ENCODE results near the gene CNTNAP3B.
"Not testable (repeated sequence)": the region's sequence is repeated elsewhere in the genome, so short reads cannot be mapped to it uniquely, and the experiment has no call there.

Gene CNTNAP3B

DNA sequence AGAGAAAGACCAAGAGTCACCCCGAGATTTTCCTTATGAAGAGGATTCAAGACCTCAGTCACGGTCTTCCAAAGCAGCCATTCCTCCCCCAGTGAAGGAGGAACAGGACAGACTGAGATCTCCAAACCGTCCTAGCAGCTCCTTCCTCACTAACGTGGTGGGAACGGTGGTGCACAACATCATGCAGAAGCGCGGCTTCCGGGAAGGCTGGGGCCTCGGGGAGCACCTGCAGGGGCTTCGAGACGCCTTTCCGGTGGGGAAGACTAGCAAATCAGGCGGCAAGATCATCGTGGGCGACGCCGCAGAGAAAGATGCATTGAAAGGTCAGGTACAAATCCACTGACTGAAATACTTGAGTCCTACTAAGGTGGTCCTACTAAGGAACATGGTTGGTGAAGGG is 154.3 kb downstream of the CNTNAP3B start:
- DNase-seq, result not testable (repeated sequence)

DNA sequence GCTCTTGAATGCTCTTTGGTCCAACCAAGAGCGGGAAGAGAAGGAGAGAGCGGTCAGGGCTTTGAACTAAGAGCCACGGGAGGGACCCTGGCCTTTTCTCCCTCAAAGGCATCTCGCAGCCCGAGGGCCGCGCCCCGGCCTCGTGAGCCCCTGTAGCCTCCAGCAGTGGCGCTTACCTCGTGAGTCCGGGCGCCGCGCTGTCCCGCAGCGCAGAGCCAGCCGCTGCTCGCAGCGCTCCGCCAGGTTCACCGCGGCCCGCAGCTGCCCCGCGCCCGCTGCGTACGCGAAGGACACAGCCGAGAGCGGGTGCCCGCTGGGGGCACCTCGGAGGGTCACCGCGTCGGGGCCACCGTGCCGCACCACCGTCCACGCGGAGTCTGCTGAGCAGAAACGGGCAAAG is 176.2 kb downstream of the CNTNAP3B start:
- not testable (repeated sequence) for DNase-seq

DNA sequence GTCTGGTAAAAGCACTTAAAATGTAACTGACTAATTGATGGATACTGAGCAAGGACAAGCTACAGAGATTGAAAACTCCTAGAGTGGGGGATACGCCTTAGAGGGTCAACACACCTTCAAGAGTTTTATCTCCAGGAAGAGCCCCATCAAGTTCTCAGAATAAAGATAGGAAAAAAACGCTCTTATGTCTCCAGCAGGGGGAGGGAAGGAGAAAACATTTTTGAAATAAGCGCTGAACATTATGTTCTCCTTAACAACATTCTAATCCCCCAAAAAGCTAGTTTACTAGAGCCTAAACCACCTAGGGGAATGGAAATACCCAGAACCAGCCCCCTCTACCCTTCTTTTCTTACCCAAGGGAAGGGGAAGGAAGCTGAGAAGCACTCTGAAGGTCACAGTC is 187.5 kb downstream of the CNTNAP3B start:
- not testable (repeated sequence) for DNase-seq

DNA sequence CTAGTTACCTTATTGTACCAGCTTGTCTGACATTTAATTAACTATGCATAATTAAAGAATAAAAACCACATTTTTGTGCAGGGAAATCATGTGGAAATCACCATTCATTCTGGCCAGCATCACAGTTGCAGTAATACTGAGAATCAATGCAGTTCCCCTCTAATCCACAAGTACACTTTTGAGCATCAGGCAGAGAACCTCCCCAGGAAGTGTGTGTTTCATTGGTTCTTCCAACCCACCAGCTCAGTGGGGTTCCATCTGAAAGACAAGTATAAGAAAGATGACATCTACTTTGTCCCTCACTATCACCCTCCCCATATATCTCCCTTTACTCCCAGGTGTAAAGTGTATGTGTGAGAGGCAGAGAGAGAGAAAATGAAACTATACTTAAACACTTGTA is 191.1 kb downstream of the CNTNAP3B start:
- not testable (repeated sequence) for DNase-seq

DNA sequence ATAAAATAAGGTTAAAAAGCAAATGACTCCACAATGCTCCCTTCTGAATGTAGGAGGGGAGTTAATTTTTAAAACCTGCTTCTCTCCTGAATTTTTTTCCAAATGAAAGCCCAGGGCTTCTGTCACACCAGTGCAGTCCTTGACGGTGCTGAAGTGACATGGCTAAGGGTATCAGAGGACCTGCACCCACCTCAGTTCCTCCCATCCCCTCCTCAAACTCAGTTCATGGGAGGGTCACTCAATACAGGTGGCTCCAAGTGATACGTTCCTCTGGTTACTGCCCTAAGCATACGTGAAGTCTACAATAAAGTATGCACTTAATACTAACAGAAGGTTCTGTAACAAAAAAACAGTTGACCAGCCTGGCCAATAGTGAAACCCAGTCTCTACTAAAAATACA is 193.5 kb downstream of the CNTNAP3B start:
- not testable (repeated sequence) for DNase-seq

DNA sequence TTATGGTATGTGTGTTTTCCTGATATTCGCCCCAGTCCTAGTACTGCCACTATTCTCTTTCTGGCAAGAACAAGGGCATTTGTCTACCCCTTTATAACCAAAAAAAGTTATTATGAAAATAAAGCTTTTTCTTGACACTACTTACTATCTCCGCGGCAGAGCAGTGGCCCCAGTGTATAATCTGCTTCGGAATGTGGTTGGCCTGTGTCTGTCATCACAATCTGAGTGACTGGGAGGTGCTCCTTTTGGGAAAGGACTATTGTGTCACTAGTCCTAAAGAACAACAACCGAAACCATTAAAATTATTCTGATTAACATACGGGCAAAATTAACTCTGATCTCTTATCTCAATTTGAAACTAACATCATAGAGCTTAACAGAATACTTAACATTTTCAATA is 200.1 kb downstream of the CNTNAP3B start:
- DNase-seq, result not testable (repeated sequence)

DNA sequence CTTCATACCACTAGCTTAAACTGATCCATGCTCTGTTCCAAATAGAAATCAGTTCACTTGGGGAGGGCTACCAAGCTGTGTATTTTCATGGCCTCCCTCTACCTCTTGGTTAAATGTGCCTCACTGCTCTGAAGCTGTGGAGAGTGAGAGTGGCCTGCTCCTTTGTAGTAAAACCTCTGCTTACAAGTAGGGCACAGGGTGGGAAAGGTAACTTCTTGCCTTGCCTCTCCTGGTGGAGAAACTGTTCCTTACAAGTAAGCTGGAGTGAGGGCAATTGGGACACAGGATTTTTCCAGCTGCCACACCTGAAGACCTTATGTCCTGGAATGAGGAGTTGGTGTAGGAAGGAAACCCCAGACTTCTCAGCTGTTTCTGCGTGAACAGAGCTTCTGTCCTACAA is 211.9 kb downstream of the CNTNAP3B start:
- not testable (repeated sequence) for DNase-seq

DNA sequence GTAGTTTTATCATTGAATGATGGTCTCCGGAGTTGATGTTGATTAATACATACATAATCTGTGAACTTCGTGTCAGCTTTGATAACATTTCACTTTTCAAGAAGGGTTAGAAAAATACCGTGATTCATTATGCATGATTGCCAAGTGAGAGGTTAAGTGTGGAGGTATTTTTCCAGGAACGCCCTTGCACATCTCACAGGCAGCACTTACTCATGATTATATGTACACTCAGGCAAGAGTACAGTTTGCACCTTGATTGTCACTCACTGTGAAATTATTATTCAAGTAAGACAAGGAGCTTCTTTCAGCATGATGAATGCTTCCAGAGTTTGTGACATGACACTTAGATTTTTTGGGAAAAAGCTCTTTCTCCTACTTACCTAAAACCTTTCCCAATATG is 223.7 kb downstream of the CNTNAP3B start:
- not testable (repeated sequence) for DNase-seq

DNA sequence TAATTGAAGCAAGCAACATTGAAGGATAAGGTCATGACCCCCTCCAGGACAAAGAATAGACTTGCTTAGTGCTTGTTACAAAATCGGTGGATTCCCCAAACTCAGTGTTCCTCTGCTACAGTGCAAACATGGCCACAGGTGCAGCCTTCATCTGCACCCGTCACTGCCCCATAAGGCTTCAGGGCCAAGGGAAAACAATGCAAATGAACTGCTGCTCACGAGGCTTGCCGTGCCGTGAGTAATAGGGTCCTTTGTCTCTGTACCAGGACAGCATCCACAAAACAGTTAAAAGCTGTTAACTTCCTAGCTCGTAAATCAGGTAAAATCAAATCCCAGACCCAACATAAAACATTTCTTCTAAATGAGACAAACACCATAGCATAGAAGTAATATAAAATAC is 226.5 kb downstream of the CNTNAP3B start:
- DNase-seq, result not testable (repeated sequence)

DNA sequence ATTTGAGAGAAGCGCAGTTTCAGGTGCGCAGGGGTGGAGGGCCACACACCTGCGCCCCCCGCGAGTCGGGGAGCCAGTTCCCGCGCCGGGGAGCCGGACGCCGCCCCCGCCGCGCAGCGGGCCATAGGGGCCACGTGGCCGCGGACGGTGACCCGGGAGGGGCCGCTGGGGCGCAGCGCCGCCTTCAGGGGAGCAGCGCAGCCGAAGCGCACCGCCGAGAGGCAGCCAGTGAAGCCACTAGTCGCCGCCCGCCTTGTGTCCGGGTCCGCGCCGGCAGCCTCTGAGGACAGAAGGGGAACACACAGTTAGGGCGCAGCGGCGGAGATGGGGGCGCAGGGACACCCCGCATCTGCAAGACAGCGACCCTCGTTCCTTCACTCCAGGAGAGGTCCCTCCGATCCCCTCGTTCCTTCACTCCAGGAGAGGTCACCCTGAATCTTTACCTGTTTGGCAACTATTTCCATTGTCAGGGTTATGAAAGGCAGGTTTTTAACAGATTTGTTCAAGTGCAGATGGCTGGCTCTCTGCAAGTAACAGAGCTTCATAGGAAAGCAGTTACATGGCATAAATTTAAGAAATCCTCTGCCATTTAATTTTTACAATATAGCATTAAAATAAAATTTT is 230.4 kb downstream of the CNTNAP3B start:
- not testable (repeated sequence) for DNase-seq

DNA sequence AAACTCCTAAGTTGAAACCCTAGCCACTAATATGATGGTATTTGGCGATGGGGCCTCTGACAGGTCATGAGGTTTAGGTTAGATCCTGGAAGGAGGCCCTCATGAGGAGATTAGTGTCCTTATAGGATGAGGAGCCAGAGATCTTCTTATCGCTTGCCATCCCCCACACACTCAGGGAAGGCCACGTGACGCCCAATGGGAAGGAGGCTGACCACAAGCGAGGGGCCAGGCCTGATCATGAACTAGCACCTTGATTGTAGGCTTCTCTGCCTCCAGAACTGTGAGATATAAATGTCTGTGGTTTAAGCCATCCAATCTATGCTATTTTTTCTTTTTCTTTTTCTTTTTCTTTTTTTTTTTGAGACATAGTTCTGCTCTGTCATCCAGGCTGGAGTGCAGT is 254.7 kb downstream of the CNTNAP3B start:
- DNase-seq, result not testable (repeated sequence)

DNA sequence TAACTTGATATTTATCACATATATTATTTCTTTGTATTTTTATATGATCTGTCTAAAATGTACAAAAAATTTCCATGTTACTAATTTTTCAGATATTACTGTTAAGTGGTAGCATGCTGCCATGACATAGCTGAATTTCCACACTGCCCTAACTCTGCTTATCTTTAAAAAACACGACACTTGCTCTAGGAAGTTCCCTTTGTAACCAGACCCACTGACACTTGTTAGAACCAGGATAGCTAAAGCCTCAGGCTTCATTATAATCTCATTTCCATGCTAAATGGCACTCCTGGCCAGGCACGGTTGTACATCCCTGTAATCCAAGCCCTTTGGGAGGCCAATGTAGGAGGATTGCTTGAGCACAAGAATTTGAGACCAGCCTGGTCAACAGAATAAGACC is 273.8 kb downstream of the CNTNAP3B start:
- not testable (repeated sequence) for DNase-seq

DNA sequence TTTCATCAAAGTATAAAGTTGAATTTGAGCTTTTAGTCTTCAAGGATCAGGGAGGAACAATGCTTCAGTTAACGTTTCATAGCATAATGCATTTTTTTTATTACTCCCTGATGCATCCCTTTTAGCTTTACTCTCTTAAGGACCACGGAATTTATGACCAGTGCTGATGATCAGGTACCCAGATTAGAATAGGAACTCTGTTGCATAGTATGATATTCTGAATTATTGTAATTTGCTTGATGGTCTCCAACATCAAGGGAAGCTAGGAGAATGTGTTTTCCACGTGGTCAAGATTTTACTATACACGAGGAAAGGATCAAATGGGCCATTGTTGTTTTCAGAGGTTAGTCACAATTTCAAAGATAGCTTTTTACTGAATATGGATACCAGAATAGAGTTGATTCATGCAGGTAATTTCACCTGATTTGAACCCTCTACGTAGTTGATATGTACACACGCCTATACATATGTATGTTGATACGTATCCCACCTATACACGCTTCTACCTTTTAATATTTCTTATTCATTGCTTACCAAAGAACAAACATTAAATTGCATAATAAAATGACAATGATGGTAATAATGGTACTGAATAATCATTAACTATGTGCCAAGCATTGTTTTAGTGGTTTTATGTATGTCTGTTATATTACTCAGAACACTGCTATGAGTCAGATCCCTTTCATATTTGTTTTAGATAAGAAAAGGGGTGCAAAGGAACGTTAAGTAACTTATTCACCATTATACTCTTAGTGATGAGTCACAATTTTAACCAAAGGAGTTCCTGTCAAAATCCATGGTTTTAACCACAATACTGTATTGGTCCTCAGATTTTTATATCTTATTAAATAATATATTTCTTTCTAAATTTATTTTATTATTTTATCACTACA is 277.1 kb downstream of the CNTNAP3B start:
- DNase-seq, result not testable (repeated sequence)

DNA sequence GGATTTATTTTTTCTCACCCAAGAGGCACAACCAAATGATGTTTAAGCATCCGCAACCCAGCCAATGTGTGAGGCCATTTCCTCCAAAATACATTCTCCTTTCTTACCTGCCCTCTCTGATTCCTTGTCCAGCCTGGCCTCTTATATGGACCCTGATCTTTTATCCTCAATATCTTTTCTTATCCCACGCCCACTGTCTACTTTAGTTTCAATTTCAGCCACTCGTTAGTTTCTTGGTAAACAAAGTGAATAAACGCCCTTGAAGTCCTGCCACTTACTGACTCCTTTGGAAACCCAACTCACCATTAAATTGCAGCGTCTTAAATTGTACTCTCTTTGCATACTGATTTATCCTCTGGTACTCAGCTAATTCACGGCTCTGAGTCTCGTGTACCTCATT is 281.4 kb downstream of the CNTNAP3B start:
- not testable (repeated sequence) for DNase-seq

Measured in CD4-positive, alpha-beta T cell treated with Interleukin-15 for 1 hour (primary cell).